CD4-positive, alpha-beta T cell (primary cell): Measurements from ENCODE around the gene ADGRA1. TPM values are rescaled to one million over a fixed set of nuclear protein-coding genes. Genes with fewer than 3 reads are reported as not detected.

Experiments used
- ATAC-seq: fragments of 200-7000 bp; cut with Tn5 transposase; one replicate; pipeline ENCODE4 v1.10.0; 2022; ENCODE audit warnings: mild to moderate bottlenecking; ENCODE audit not compliant: poor library complexity
- CTCF ChIA-PET: fragments of 350-600 bp; sonication (Branson Sonifier 250); formaldehyde crosslinking; loops from one replicate; lab custom pipeline; 2021; ENCODE audit warnings: antibody characterized with exemption, inconsistent platforms; lab: Charles Lee
- POLR2A ChIA-PET: fragments of 350-600 bp; sonication (Branson Sonifier 250); formaldehyde crosslinking; loops from one replicate; lab custom pipeline; 2021; ENCODE audit warnings: antibody characterized with exemption, inconsistent platforms; lab: Charles Lee
- DNase-seq, 14 experiments: peaks; one replicate each; pipeline ENCODE4 v3.0.0-alpha.2; 2013 to 2020; ENCODE audit warnings: mixed read lengths in 2 of 14
- H3K27ac ChIP-seq, 2 donors: one replicate each; pipeline versions ENCODE4 v1.5.1 to v1.7.0; 2013; ENCODE audit warnings: low read length in 2 of 2, low read depth in 1 of 2, mild to moderate bottlenecking in 1 of 2
- H3K27me3 ChIP-seq, 2 experiments: 1 replicate in 1 of 2; 2 replicates in 1 of 2; pipeline versions ENCODE4 v1.6.1 to v1.7.0; 2013; ENCODE audit warnings: low read length in 2 of 2, control low read depth in 1 of 2, mild to moderate bottlenecking in 1 of 2, moderate library complexity in 1 of 2; ENCODE audit not compliant: insufficient read depth in 2 of 2, control insufficient read depth in 1 of 2
- H3K36me3 ChIP-seq: one replicate; pipeline ENCODE4 v1.6.1; 2013; ENCODE audit warnings: low read length, control low read depth; ENCODE audit not compliant: insufficient read depth
- H3K4me1 ChIP-seq: one replicate; pipeline ENCODE4 v1.6.1; 2013; ENCODE audit warnings: low read length, control low read depth; ENCODE audit not compliant: insufficient read depth
- H3K4me3 ChIP-seq: one replicate; pipeline ENCODE4 v1.5.1; 2013; ENCODE audit warnings: mild to moderate bottlenecking, low read length, moderate library complexity
- H3K9me3 ChIP-seq, 2 experiments: 1 replicate in 1 of 2; 2 replicates in 1 of 2; pipeline versions ENCODE4 v1.6.1 to v1.7.0; 2013; ENCODE audit warnings: low read length in 2 of 2, mild to moderate bottlenecking in 2 of 2, control low read depth in 1 of 2, moderate library complexity in 1 of 2; ENCODE audit not compliant: control insufficient read depth in 1 of 2, insufficient read depth in 1 of 2
- H3K27ac Mint-ChIP-seq: one replicate; pipeline ENCODE4 v1.8.0; 2020; ENCODE audit warnings: mixed read lengths
- H3K27me3 Mint-ChIP-seq: one replicate; pipeline ENCODE4 v1.8.0; 2021; ENCODE audit warnings: mixed read lengths
- H3K36me3 Mint-ChIP-seq: one replicate; pipeline ENCODE4 v1.8.0; 2021; ENCODE audit warnings: low read depth, mixed read lengths
- H3K4me1 Mint-ChIP-seq: one replicate; pipeline ENCODE4 v1.8.0; 2021; ENCODE audit warnings: low read depth, mixed read lengths
- H3K4me3 Mint-ChIP-seq: one replicate; pipeline ENCODE4 v1.8.0; 2020; ENCODE audit warnings: mild to moderate bottlenecking, mixed read lengths
- H3K9me3 Mint-ChIP-seq: one replicate; pipeline ENCODE4 v1.8.0; 2020; ENCODE audit warnings: mixed read lengths
- CTCF ChIP-seq: fragments of 200-600 bp; IDR thresholded peaks from one replicate; pipeline ENCODE4 v1.8.0; 2022; ENCODE audit warnings: antibody characterized with exemption, mild to moderate bottlenecking
- intact Hi-C, 2 experiments: fragments of 100-400 bp; cut with DNase I in 1 of 2; cut with micrococcal nuclease in 1 of 2; formaldehyde crosslinking; loops; one replicate each; pipeline versions ENCODE4 v1.15.1 to v1.9.0; 2023 to 2025; cut with DNase I, micrococcal nuclease
- total RNA-seq, 174 experiments: library from RNA in 2 of 174; stranded (reverse) in 2 of 174; gene quantifications; one replicate each; pipeline ENCODE4 v1.2.3 and lab custom pipeline; 2021 to 2026

ADGRA1 gene
- total RNA-seq, 2 experiments from 2014 or later: not detected

- H3K27ac ChIP-seq: no peak overlapping the region
- DNase-seq (no peak), ATAC-seq (no peak)
- CTCF ChIA-PET: no interaction called here
- Mint-ChIP-seq H3K9me3 (no peaks in the 10 kb centered on the region), H3K4me3 (no peak overlapping the region), H3K4me1 (no peaks in the 10 kb centered on the region), H3K36me3 (no peaks in the 10 kb centered on the region), H3K27me3 (peaks cover 21% of the 10 kb centered on the region), H3K27ac (no peak overlapping the region)
- no peak overlapping the region for H3K4me3 ChIP-seq
- POLR2A ChIA-PET: no interaction called here
- peaks cover 6 to 9% of the 10 kb centered on the region in 2 experiments for H3K27me3 ChIP-seq
- peaks cover 0 to 39% of the 10 kb centered on the region in 2 experiments for H3K9me3 ChIP-seq
- intact Hi-C loops: no loop called here
- H3K36me3 ChIP-seq: no peaks in the 10 kb centered on the region
- TF ChIP-seq CTCF: no peak
- H3K4me1 ChIP-seq: peaks cover 3% of the 10 kb centered on the region
Measured at GRCh38 chr10:133123746-133124356, 36.1 kb downstream of the ADGRA1 start.

GRCh38 chr10:133124357-133125211 lies 36.9 kb downstream of the ADGRA1 start:
- peaks cover 6 to 9% of the 10 kb centered on the region in 2 experiments for H3K27me3 ChIP-seq
- DNase-seq (peak in 2 of 14 experiments; percentile 11 to 26), ATAC-seq (no peak)
- H3K4me1 ChIP-seq: peaks cover 3% of the 10 kb centered on the region
- Mint-ChIP-seq H3K27ac (no peak overlapping the region), H3K4me3 (no peak overlapping the region), H3K27me3 (peaks cover 21% of the 10 kb centered on the region), H3K36me3 (no peaks in the 10 kb centered on the region), H3K9me3 (no peaks in the 10 kb centered on the region), H3K4me1 (no peaks in the 10 kb centered on the region)
- peaks cover 0 to 42% of the 10 kb centered on the region in 2 experiments for H3K9me3 ChIP-seq
- H3K36me3 ChIP-seq: no peaks in the 10 kb centered on the region
- no peak for TF ChIP-seq CTCF
- H3K4me3 ChIP-seq: no peak overlapping the region
- H3K27ac ChIP-seq: no peak overlapping the region
- intact Hi-C loops: no loop called here
- ChIA-PET POLR2A (no interaction called here), CTCF (no interaction called here)

- H3K4me1 Mint-ChIP-seq: no peaks in the 10 kb centered on the region
- no peaks in the 10 kb centered on the region for H3K9me3 Mint-ChIP-seq
- H3K27ac Mint-ChIP-seq: no peak overlapping the region
- ATAC-seq (no peak), DNase-seq (no peak)
- intact Hi-C loops: no loop called here
- no peak for TF ChIP-seq CTCF
- H3K27me3 Mint-ChIP-seq: peaks cover 21% of the 10 kb centered on the region
- no peaks in the 10 kb centered on the region for H3K36me3 ChIP-seq
- H3K27ac ChIP-seq: no peak overlapping the region
- H3K4me1 ChIP-seq: peaks cover 3% of the 10 kb centered on the region
- H3K27me3 ChIP-seq: peaks cover 6 to 9% of the 10 kb centered on the region in 2 experiments
- H3K4me3 Mint-ChIP-seq: no peak overlapping the region
- peaks cover 0 to 46% of the 10 kb centered on the region in 2 experiments for H3K9me3 ChIP-seq
- no peak overlapping the region for H3K4me3 ChIP-seq
- POLR2A ChIA-PET: no interaction called here
- H3K36me3 Mint-ChIP-seq: no peaks in the 10 kb centered on the region
- CTCF ChIA-PET: no interaction called here
Measured at GRCh38 chr10:133125901-133126300, 38.2 kb downstream of the ADGRA1 start.
